ENCODE results near the gene SERPINA5. TPM values are rescaled to one million over a fixed set of nuclear protein-coding genes. Genes with fewer than 3 reads are reported as not detected.
A peak's percentile ranks its signal among the peaks of the same experiment; 100 is the strongest.

SERPINA5 gene
- total RNA-seq, 4 donors from 2014 or later, result 6.5 to 28.0 (median 10.2) TPM

GRCh38 chr14:94571395-94571794 lies 9.8 kb upstream of the SERPINA5 start:
- WGBS, 2 donors, result 41 to 47% methylated on average over 7 of the region's 7 CpGs
- Histone ChIP-seq H3K36me3 (no peaks in the 10 kb centered on the region), H3K27ac (peak overlapping the region in 3 of 4 donors; percentile 26 to 73 (median 45)), H3K4me1 (peaks cover 0 to 18% (median 10%) of the 10 kb centered on the region in 4 donors), H3K27me3 (no peaks in the 10 kb centered on the region), H3K4me3 (no peak overlapping the region), H3K9me3 (no peaks in the 10 kb centered on the region)
- no peak for DNase-seq (ENCODE audit: low spot score in 2 of 2)
- TF ChIP-seq POLR2A (IDR thresholded peaks at IDR 0.05), result no peak
- no peak for TF ChIP-seq CTCF (IDR thresholded peaks at IDR 0.05)
- no peak for TF ChIP-seq EP300 (IDR thresholded peaks at IDR 0.05)

GRCh38 chr14:94571950-94572349 lies 9.3 kb upstream of the SERPINA5 start:
- no peaks in the 10 kb centered on the region for H3K36me3 ChIP-seq
- TF ChIP-seq EP300 (IDR thresholded peaks at IDR 0.05) (peak in 1 of 2 donors; percentile 13), POLR2A (IDR thresholded peaks at IDR 0.05) (no peak)
- no peaks in the 10 kb centered on the region for H3K27me3 ChIP-seq
- DNase-seq (ENCODE audit: low spot score in 2 of 2), result no peak
- H3K27ac ChIP-seq, result peak overlapping the region in 2 of 4 donors; percentile 60 to 73
- WGBS, 2 donors, result 75 to 79% methylated on average over 6 of the region's 6 CpGs
- H3K4me3 ChIP-seq, result no peak overlapping the region
- peaks cover 0 to 18% (median 10%) of the 10 kb centered on the region in 4 donors for H3K4me1 ChIP-seq
- no peaks in the 10 kb centered on the region for H3K9me3 ChIP-seq

- H3K27me3 ChIP-seq, result no peaks in the 10 kb centered on the region
- no peaks in the 10 kb centered on the region for H3K9me3 ChIP-seq
- no peak for TF ChIP-seq EP300 (IDR thresholded peaks at IDR 0.05)
- no peak for TF ChIP-seq CTCF (IDR thresholded peaks at IDR 0.05)
- no peak for TF ChIP-seq POLR2A (IDR thresholded peaks at IDR 0.05)
- H3K36me3 ChIP-seq, result no peaks in the 10 kb centered on the region
- H3K27ac ChIP-seq, result peak overlapping the region in 1 of 4 donors; percentile 73
- DNase-seq (ENCODE audit: low spot score in 2 of 2), result no peak
- WGBS, 2 donors, result 77 to 80% methylated on average over 7 of the region's 7 CpGs
- H3K4me1 ChIP-seq, result peaks cover 0 to 18% (median 10%) of the 10 kb centered on the region in 4 donors
- no peak overlapping the region for H3K4me3 ChIP-seq
These were observed 8.5 kb upstream of the SERPINA5 start for GRCh38 chr14:94572637-94573303.

GRCh38 chr14:94573475-94574277 lies 7.5 kb upstream of the SERPINA5 start:
- TF ChIP-seq EP300 (IDR thresholded peaks at IDR 0.05) (no peak), CTCF (IDR thresholded peaks at IDR 0.05) (no peak), POLR2A (IDR thresholded peaks at IDR 0.05) (no peak)
- no peaks in the 10 kb centered on the region for H3K36me3 ChIP-seq
- peaks cover 0 to 18% (median 10%) of the 10 kb centered on the region in 4 donors for H3K4me1 ChIP-seq
- H3K27me3 ChIP-seq, result no peaks in the 10 kb centered on the region
- WGBS, 2 donors, result 88 to 90% methylated on average over 6 of the region's 6 CpGs
- H3K27ac ChIP-seq, result no peak overlapping the region
- H3K9me3 ChIP-seq, result no peaks in the 10 kb centered on the region
- no peak for DNase-seq (ENCODE audit: low spot score in 2 of 2)
- H3K4me3 ChIP-seq, result no peak overlapping the region

GRCh38 chr14:94574336-94574735 lies 6.9 kb upstream of the SERPINA5 start:
- no peaks in the 10 kb centered on the region for H3K9me3 ChIP-seq
- H3K36me3 ChIP-seq, result no peaks in the 10 kb centered on the region
- H3K4me1 ChIP-seq, result peaks cover 0 to 18% (median 10%) of the 10 kb centered on the region in 4 donors
- TF ChIP-seq POLR2A (IDR thresholded peaks at IDR 0.05) (no peak), CTCF (IDR thresholded peaks at IDR 0.05) (no peak), EP300 (IDR thresholded peaks at IDR 0.05) (no peak)
- WGBS, 2 donors, result 89 to 93% methylated on average over 3 of the region's 3 CpGs
- no peak for DNase-seq (ENCODE audit: low spot score in 2 of 2)
- H3K27me3 ChIP-seq, result no peaks in the 10 kb centered on the region
- H3K4me3 ChIP-seq, result no peak overlapping the region
- H3K27ac ChIP-seq, result no peak overlapping the region
